Endothelial cell of umbilical vein (primary cell): ENCODE measurements around the gene UST.

Experiments
- CTCF ChIP-seq, 2 donors: IDR thresholded peaks; 1 replicate in 1 of 2; 2 replicates in 1 of 2; pipeline ENCODE4 v1.5.1; 2011; ENCODE audit warnings: low read length in 2 of 2, mild to moderate bottlenecking in 2 of 2, moderate library complexity in 2 of 2, control low read depth in 1 of 2, inconsistent platforms in 1 of 2, low read depth in 1 of 2; ENCODE audit not compliant: insufficient read depth in 1 of 2; ENCODE audit errors: extremely low read depth in 1 of 2
- EZH2 ChIP-seq: IDR thresholded peaks from 2 replicates; pipeline ENCODE4 v1.6.1; 2012; ENCODE audit warnings: borderline replicate concordance, low read depth, mild to moderate bottlenecking, moderate library complexity, low read length, inconsistent platforms; ENCODE audit not compliant: severe bottlenecking
- FOS ChIP-seq: IDR thresholded peaks from 2 replicates; pipeline ENCODE4 v1.6.1; 2011; ENCODE audit warnings: mild to moderate bottlenecking, low read length, moderate library complexity, borderline replicate concordance; ENCODE audit not compliant: insufficient read depth
- JUN ChIP-seq: IDR thresholded peaks from 2 replicates; pipeline ENCODE4 v1.6.1; 2011; ENCODE audit warnings: borderline replicate concordance, low read depth; ENCODE audit not compliant: insufficient read length, insufficient read depth
- MAX ChIP-seq: IDR thresholded peaks from 2 replicates; pipeline ENCODE4 v1.6.1; 2011; ENCODE audit not compliant: insufficient read depth, insufficient read length
- MYC ChIP-seq: IDR thresholded peaks from one replicate; pipeline ENCODE4 v1.6.1; 2011; ENCODE audit warnings: mild to moderate bottlenecking, low read depth, low read length
- POLR2A ChIP-seq: IDR thresholded peaks from 2 replicates; pipeline ENCODE4 v1.6.1; 2012; ENCODE audit warnings: low read depth, mild to moderate bottlenecking, control low read depth, low read length
- POLR2AphosphoS5 ChIP-seq: IDR thresholded peaks from 2 replicates; pipeline ENCODE4 v1.6.1; 2012; ENCODE audit warnings: low read depth, mild to moderate bottlenecking, control low read depth, low read length, moderate library complexity; ENCODE audit not compliant: insufficient read depth

- TF ChIP-seq CTCF (IDR thresholded peaks at IDR 0.05; ENCODE audit: extremely low read depth in 1 of 2, insufficient read depth in 1 of 2, low read depth in 1 of 2, low read length in 2 of 2) (no peak), POLR2A (no peak), POLR2AphosphoS5 (no peak), EZH2 (no peak), JUN (no peak), FOS (no peak), MAX (no peak), MYC (no peak)
Observed at GRCh38 chr6:149053848-149054558, 307.2 kb downstream of the UST start.
